ENCODE data around the gene ATF7.

DNA sequence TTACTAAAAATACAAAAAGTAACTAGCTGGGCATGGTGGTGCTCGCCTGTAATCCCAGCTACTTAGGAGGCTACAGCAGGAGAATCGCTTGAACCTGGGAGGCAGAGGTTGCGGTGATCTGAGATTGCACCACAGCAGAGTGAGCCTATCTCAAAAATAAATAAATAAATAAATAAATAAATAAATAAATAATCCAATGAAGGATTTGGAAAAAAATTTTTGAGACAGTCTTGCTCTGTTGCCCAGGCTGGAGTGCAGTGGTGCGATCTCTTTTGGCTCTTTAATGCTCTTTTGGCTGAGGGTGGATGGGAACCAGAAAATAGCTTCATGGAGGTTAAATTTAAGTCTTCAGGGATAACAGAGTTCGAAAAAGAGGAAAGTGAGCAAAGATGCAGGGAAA is 38.0 kb upstream of the ATF7 start:
- TF ChIP-seq, protein P1, sequence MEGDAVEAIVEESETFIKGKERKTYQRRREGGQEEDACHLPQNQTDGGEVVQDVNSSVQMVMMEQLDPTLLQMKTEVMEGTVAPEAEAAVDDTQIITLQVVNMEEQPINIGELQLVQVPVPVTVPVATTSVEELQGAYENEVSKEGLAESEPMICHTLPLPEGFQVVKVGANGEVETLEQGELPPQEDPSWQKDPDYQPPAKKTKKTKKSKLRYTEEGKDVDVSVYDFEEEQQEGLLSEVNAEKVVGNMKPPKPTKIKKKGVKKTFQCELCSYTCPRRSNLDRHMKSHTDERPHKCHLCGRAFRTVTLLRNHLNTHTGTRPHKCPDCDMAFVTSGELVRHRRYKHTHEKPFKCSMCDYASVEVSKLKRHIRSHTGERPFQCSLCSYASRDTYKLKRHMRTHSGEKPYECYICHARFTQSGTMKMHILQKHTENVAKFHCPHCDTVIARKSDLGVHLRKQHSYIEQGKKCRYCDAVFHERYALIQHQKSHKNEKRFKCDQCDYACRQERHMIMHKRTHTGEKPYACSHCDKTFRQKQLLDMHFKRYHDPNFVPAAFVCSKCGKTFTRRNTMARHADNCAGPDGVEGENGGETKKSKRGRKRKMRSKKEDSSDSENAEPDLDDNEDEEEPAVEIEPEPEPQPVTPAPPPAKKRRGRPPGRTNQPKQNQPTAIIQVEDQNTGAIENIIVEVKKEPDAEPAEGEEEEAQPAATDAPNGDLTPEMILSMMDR (IDR thresholded peaks at IDR 0.05), result no peak
- TF ChIP-seq TEAD4 (IDR thresholded peaks at IDR 0.05; ENCODE audit: borderline replicate concordance, insufficient read depth) (no peak), MXI1 (IDR thresholded peaks at IDR 0.05; ENCODE audit: low read depth, low read length) (no peak), RXRA (IDR thresholded peaks at IDR 0.05; ENCODE audit: borderline replicate concordance, low read depth) (no peak), SIN3A (IDR thresholded peaks at IDR 0.05; ENCODE audit: borderline replicate concordance, low read depth, low read length) (no peak), MEF2A (IDR thresholded peaks at IDR 0.05; ENCODE audit: borderline replicate concordance, low read depth) (no peak), NFIC (IDR thresholded peaks at IDR 0.05; ENCODE audit: borderline replicate concordance) (no peak), FOSL2 (IDR thresholded peaks at IDR 0.05; ENCODE audit: borderline replicate concordance, low read depth) (no peak), RCOR1 (IDR thresholded peaks at IDR 0.05; ENCODE audit: low read length) (no peak), JUND (IDR thresholded peaks at IDR 0.05) (no peak), SMC3 (IDR thresholded peaks at IDR 0.05; ENCODE audit: low read depth, low read length) (no peak), EZH2phosphoT487 (IDR thresholded peaks at IDR 0.05; ENCODE audit: borderline replicate concordance, low read depth) (no peak)
- TF ChIP-seq, protein P2, sequence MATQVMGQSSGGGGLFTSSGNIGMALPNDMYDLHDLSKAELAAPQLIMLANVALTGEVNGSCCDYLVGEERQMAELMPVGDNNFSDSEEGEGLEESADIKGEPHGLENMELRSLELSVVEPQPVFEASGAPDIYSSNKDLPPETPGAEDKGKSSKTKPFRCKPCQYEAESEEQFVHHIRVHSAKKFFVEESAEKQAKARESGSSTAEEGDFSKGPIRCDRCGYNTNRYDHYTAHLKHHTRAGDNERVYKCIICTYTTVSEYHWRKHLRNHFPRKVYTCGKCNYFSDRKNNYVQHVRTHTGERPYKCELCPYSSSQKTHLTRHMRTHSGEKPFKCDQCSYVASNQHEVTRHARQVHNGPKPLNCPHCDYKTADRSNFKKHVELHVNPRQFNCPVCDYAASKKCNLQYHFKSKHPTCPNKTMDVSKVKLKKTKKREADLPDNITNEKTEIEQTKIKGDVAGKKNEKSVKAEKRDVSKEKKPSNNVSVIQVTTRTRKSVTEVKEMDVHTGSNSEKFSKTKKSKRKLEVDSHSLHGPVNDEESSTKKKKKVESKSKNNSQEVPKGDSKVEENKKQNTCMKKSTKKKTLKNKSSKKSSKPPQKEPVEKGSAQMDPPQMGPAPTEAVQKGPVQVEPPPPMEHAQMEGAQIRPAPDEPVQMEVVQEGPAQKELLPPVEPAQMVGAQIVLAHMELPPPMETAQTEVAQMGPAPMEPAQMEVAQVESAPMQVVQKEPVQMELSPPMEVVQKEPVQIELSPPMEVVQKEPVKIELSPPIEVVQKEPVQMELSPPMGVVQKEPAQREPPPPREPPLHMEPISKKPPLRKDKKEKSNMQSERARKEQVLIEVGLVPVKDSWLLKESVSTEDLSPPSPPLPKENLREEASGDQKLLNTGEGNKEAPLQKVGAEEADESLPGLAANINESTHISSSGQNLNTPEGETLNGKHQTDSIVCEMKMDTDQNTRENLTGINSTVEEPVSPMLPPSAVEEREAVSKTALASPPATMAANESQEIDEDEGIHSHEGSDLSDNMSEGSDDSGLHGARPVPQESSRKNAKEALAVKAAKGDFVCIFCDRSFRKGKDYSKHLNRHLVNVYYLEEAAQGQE (IDR thresholded peaks at IDR 0.05; ENCODE audit: low read depth, low read length), result no peak
- TF ChIP-seq, protein P3, sequence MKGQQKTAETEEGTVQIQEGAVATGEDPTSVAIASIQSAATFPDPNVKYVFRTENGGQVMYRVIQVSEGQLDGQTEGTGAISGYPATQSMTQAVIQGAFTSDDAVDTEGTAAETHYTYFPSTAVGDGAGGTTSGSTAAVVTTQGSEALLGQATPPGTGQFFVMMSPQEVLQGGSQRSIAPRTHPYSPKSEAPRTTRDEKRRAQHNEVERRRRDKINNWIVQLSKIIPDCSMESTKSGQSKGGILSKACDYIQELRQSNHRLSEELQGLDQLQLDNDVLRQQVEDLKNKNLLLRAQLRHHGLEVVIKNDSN (IDR thresholded peaks at IDR 0.05; ENCODE audit: borderline replicate concordance, low read depth), result no peak

All from SK-N-SH (cell line).